OCI-LY1 (cell line): ENCODE measurements around the gene PROM2.

Experiments
- CTCF ChIP-seq: fragments of 200-600 bp; sonication (generic), shearing (Covaris generic); IDR thresholded peaks from 2 replicates; pipeline ENCODE4 v1.5.1; 2017; ENCODE audit warnings: mild to moderate bottlenecking, antibody characterized with exemption, low read length, moderate library complexity, mixed read lengths
- EZH2 ChIP-seq: fragments of 200-600 bp; sonication (generic), shearing (Covaris generic); IDR thresholded peaks from 2 replicates; pipeline ENCODE4 v1.8.0; 2017; ENCODE audit warnings: borderline replicate concordance, mixed run types, mild to moderate bottlenecking, antibody characterized with exemption, low read length, moderate library complexity, mixed read lengths

DNA sequence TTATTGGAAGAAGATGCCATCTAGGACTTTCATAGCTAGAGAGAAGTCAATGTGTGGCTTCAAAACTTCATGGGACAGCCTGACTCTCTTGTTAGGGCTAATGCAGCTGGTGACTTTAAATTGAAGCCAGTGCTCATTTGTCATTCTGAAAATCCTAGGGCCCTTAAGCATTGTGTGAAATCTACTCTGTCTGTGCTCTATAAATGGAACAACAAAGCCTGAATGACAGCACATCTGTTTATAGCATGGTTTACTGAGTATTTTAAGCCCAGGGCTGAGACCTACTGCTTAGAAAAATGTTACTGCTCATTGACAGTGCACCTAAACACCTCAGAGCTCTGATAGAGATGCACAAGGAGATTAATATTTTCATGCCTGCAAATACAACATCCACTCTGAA, 36.1 kb upstream of the PROM2 start:
- no peak for TF ChIP-seq CTCF
- TF ChIP-seq EZH2: no peak
